Measurements from ENCODE around the gene MLPH. TPM values are rescaled to one million over a fixed set of nuclear protein-coding genes. Genes with fewer than 3 reads are reported as not detected.

The MLPH gene
- total RNA-seq, 1 experiment from 2014 or later = 237 TPM

DNA sequence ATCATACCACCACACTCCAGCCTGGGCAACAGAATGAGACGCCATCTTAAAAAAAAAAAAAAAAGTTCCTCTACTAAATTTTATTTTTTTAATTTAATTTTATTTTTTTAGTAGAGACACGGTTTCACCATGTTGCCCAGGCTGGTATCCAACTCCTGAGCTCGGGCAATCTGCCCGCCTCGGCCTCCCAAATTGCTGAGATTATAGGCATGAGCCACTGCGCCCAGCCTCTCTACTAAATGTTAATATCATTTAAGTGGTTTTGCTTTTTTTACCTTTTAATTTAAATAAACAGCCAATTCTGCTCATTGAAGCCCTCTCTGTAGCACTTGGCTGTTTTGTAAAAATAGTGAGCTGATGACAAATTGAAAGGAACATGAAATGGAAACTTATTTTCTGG lies 94.3 kb downstream of the MLPH start:
- ChIA-PET CTCF (interaction anchor here (0.8 kb wide), 2 partner anchors 84 to 164 kb away, joined by 3 read pairs; no protein-coding TSS in a partner anchor), POLR2A (ENCODE audit: unreplicated experiment) (interaction anchor here (0.7 kb wide), 2 partner anchors 112 to 689 kb away, joined by 17 to 18 read pairs; no protein-coding TSS in a partner anchor)
- Histone ChIP-seq H3K36me3 (ENCODE audit: low read depth) (no peaks in the 10 kb centered on the region), H3K4me1 (replicated peaks; ENCODE audit: insufficient read depth) (no peaks in the 10 kb centered on the region), H3K9me3 (ENCODE audit: insufficient read depth, low read depth) (no peaks in the 10 kb centered on the region), H4K20me1 (ENCODE audit: insufficient read depth) (peaks cover 3% of the 10 kb centered on the region; the same call in 1 of the 2 replicates), H3K79me2 (ENCODE audit: low read depth) (no peaks in the 10 kb centered on the region; the same call in 1 of the 2 replicates), H2AFZ (no peak overlapping the region), H3F3A (ENCODE audit: insufficient read depth, low read depth) (no peaks in the 10 kb centered on the region), H3K4me2 (no peak overlapping the region), H3K9me2 (ENCODE audit: insufficient read depth) (no peaks in the 10 kb centered on the region), H3K4me3 (no peak overlapping the region), H3K27ac (no peak overlapping the region), H3K27me3 (ENCODE audit: insufficient read depth, low read depth) (no peaks in the 10 kb centered on the region)
- intact Hi-C loops (cut with micrococcal nuclease; ENCODE audit: unreplicated experiment) = no loop called here
- no peak for DNase-seq
- no peak for TF ChIP-seq EZH2 (IDR thresholded peaks at IDR 0.05; ENCODE audit: low read depth)
- no TSS peak for BruUV-seq (replicated peaks)

DNA sequence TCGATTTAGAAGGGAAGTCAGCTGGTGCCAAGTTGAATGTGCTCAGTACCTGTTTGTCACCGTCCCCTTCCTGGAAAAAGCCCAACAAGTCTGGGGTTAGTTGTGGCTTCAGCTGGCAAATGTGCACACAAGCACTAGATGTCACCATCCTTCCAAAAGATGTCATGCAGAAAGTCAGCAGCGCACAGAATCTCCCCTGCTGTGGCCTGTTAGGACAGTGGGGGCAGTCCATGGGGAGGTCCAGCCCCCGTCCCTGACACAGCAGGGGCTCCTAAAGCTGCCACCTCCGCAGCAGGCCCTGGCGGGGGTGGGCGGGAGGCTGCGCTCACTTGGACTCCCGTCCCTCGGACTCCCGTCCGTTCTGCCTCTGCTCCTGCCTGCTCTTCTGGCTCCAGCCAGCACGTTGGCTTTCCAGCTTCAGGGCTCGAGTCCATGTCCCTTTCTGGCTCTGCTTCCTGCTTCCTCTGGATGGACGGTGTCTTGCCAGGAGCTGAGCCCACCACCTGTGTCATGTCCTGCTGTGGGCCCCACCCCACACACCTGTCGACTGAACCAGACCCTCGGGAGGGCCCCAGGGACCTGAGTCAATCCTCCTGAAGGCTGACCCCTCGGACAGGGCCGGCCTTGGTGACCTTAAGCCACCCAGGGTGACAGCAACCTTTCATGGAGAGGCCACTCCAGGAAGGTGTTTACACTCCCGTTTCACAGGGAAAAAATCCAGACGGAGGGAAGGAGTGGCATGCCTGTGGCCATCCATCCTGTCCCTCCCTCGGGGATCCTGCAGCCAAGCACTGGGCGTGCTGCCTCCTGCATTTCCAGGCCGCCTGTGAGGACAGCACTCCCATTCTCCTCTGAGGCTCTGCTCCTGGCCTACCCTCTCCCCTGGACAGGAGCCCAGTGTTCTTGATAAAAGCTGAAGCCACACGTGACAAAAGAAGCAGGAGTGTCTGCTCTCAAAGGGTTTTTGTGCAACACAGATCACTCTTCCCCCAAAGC lies 95.0 kb downstream of the MLPH start:
- intact Hi-C loops (cut with micrococcal nuclease; ENCODE audit: unreplicated experiment) = no loop called here
- H3K9me3 ChIP-seq (ENCODE audit: insufficient read depth, low read depth) = no peaks in the 10 kb centered on the region
- no peak overlapping the region for H3K4me2 ChIP-seq
- H3K36me3 ChIP-seq (ENCODE audit: low read depth) = no peaks in the 10 kb centered on the region
- no peaks in the 10 kb centered on the region for H3K9me2 ChIP-seq (ENCODE audit: insufficient read depth)
- POLR2A ChIA-PET (ENCODE audit: unreplicated experiment) = interaction anchor here (0.7 kb wide), 1 partner anchor 689 kb away, joined by 17 read pairs; no protein-coding TSS in a partner anchor
- DNase-seq = no peak
- BruUV-seq (replicated peaks) = no TSS peak
- no peaks in the 10 kb centered on the region for H3F3A ChIP-seq (ENCODE audit: insufficient read depth, low read depth)
- no peaks in the 10 kb centered on the region for H3K4me1 ChIP-seq (replicated peaks; ENCODE audit: insufficient read depth)
- H3K27me3 ChIP-seq (ENCODE audit: insufficient read depth, low read depth) = no peaks in the 10 kb centered on the region
- CTCF ChIA-PET = interaction anchor here (0.8 kb wide), 2 partner anchors 84 to 163 kb away, joined by 3 read pairs; no protein-coding TSS in a partner anchor
- no peak overlapping the region for H2AFZ ChIP-seq
- TF ChIP-seq, protein P1, sequence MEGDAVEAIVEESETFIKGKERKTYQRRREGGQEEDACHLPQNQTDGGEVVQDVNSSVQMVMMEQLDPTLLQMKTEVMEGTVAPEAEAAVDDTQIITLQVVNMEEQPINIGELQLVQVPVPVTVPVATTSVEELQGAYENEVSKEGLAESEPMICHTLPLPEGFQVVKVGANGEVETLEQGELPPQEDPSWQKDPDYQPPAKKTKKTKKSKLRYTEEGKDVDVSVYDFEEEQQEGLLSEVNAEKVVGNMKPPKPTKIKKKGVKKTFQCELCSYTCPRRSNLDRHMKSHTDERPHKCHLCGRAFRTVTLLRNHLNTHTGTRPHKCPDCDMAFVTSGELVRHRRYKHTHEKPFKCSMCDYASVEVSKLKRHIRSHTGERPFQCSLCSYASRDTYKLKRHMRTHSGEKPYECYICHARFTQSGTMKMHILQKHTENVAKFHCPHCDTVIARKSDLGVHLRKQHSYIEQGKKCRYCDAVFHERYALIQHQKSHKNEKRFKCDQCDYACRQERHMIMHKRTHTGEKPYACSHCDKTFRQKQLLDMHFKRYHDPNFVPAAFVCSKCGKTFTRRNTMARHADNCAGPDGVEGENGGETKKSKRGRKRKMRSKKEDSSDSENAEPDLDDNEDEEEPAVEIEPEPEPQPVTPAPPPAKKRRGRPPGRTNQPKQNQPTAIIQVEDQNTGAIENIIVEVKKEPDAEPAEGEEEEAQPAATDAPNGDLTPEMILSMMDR (conservative IDR thresholded peaks at IDR 0.05) = no peak
- no peak for TF ChIP-seq EZH2 (IDR thresholded peaks at IDR 0.05; ENCODE audit: low read depth)
- H3K4me3 ChIP-seq = no peak overlapping the region
- H4K20me1 ChIP-seq (ENCODE audit: insufficient read depth) = peaks cover 3% of the 10 kb centered on the region; the same call in 1 of the 2 replicates
- no peak overlapping the region for H3K27ac ChIP-seq
- peaks cover 5% of the 10 kb centered on the region for H3K79me2 ChIP-seq (ENCODE audit: low read depth)

DNA sequence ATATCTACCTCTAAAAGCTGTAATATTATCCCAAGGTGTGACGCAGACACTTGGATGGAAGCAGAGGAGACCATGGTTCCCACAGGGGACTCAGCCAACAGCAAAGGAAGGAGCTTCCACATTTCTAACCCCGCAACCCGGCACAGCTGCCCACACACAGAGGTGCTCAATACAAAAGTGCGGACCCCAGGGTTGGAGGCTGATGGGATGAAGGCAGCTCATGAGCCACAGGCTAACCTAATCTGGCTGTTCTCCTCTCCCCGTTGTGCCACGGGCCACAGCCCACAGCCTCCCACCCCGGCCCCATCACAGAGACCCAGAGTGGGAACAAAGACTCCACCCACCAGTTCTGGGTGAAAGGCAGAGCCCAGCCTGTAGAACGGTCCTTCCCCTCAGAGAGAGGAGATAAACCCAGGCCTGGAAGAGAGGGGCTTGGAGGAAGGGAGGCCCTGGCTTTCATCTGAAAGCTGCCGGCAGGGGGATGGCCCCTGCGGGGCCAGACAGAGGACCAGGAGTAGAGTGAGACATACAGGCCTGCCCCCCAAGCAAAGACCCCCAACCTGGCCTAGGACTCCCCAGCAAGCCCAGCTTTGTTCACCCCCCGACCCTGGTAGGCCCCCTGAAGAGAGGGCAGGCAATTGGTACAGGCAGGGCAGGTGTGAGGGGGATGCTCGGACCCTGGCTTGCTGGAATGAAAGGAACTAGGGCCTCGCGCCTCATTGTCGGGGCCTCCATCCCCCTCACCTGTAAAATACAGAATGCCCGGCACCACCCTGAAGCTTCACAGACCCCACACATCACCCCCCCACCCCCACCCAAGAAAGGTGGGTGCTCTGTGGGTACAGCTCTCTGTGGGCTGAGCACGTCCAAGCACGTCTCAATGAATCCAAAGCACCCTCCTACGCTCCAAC lies 96.6 kb downstream of the MLPH start:
- CTCF ChIA-PET = interaction anchor here (0.5 kb wide), 1 partner anchor 651 kb away, joined by 5 read pairs; no protein-coding TSS in a partner anchor
- BruUV-seq (replicated peaks) = no TSS peak
- no peak overlapping the region for H3K4me3 ChIP-seq
- intact Hi-C loops (cut with micrococcal nuclease; ENCODE audit: unreplicated experiment) = no loop called here
- DNase-seq = no peak
- no peaks in the 10 kb centered on the region for H3K27me3 ChIP-seq (ENCODE audit: insufficient read depth, low read depth)
- H3K79me2 ChIP-seq (ENCODE audit: low read depth) = peaks cover 21% of the 10 kb centered on the region
- no peak overlapping the region for H3K4me2 ChIP-seq
- peaks cover 10% of the 10 kb centered on the region for H3K4me1 ChIP-seq (replicated peaks; ENCODE audit: insufficient read depth)
- no peaks in the 10 kb centered on the region for H3F3A ChIP-seq (ENCODE audit: insufficient read depth, low read depth)
- TF ChIP-seq, protein P1 (conservative IDR thresholded peaks at IDR 0.05) = no peak
- no peak for TF ChIP-seq EZH2 (IDR thresholded peaks at IDR 0.05; ENCODE audit: low read depth)
- peaks cover 6% of the 10 kb centered on the region; the same call in 1 of the 2 replicates for H4K20me1 ChIP-seq (ENCODE audit: insufficient read depth)
- no peak overlapping the region for H3K27ac ChIP-seq
- H3K36me3 ChIP-seq (ENCODE audit: low read depth) = no peaks in the 10 kb centered on the region
- H3K9me2 ChIP-seq (ENCODE audit: insufficient read depth) = no peaks in the 10 kb centered on the region
- H2AFZ ChIP-seq = no peak overlapping the region
- POLR2A ChIA-PET (ENCODE audit: unreplicated experiment) = interaction anchor here (0.6 kb wide), 1 partner anchor 67 kb away, joined by 5 read pairs; no protein-coding TSS in a partner anchor
- no peaks in the 10 kb centered on the region for H3K9me3 ChIP-seq (ENCODE audit: insufficient read depth, low read depth)

Measured in PC-9 (cell line).